H7 (cell line): ENCODE data around the gene STAM. TPM values are rescaled to one million over a fixed set of nuclear protein-coding genes. Genes with fewer than 3 reads are reported as not detected.

Experiments
- DNase-seq: peaks from one replicate; pipeline ENCODE4 v3.0.0; 2012
- H3K27me3 ChIP-seq: 2 replicates; pipeline ENCODE4 v1.6.0; 2011; ENCODE audit warnings: mild to moderate bottlenecking, low read length; ENCODE audit not compliant: control insufficient read depth, insufficient read depth
- H3K36me3 ChIP-seq: replicated peaks from 2 replicates; pipeline ENCODE4 v1.5.1; 2011; ENCODE audit warnings: low read length; ENCODE audit not compliant: control insufficient read depth, insufficient read depth
- H3K4me3 ChIP-seq: 2 replicates; pipeline ENCODE4 v1.5.1; 2011; ENCODE audit warnings: low read depth, mild to moderate bottlenecking, control low read depth, low read length, moderate library complexity; ENCODE audit not compliant: insufficient read depth
- total RNA-seq: library from RNA; depleted of rRNA; stranded (reverse); fragments of >200 nt; shearing (Covaris generic); gene quantifications from 2 replicates; pipeline ENCODE4 v1.2.3, GENCODE V29; 2014

Gene STAM
- total RNA-seq, 1 experiment from 2014 or later: 21.6 TPM

DNA sequence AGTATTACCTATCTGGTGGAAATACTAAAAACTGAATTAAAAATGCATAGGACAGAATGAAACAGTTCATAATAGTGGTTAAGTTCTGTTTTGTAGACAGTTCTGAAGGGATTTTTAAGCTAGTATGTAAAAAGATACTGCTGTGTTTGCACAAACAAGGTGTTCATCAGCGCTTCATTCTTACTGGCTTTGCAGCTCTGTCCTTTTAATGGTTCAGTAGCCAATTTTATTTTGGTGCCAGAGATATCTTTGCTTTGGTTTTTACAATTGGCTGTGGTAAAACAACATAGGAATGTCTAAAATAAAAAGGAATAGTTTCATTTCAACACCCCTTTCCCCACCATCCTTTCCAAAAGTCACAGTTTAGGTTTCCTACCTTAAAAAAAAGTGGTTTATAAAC lies 33.0 kb downstream of the STAM start:
- no peak for DNase-seq
- Histone ChIP-seq H3K4me3 (no peak overlapping the region), H3K27me3 (no peaks in the 10 kb centered on the region), H3K36me3 (no peaks in the 10 kb centered on the region)

DNA sequence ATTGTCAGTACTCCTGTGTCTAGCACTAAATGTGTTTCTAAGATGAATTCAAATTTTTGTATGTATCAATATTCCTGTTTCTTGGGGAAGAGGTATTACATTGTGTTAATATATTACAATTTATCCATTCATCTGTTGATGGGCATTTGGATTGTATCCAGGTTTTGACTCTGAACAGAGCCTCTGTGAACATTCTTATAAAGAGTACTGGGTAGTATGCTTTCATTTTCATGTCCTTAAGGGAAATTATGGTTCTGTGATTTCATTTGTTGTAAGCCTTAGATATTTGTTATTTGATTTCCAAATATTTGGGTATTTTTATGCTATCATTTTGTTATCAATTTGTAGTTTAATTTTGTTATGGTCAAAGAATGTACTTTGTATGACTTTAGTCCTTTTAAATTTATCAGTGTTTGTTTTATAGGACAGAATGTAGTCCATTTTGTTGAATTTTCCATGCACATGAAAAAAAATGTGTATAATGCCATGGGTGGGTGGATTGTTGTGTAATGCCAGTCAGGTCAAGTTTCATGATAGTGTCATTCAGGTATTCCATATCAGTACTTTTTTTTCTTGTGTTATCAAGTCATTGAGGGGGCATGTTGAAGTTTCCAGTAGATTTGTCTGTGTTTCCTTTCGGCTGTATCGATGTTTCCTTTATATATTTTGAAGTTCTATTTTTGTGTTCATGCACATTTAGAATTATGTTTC lies 38.4 kb downstream of the STAM start:
- no peak for DNase-seq
- Histone ChIP-seq H3K27me3 (no peaks in the 10 kb centered on the region), H3K4me3 (no peak overlapping the region), H3K36me3 (no peaks in the 10 kb centered on the region)

GRCh38 chr10:17683541-17683940 lies 39.6 kb downstream of the STAM start:
- DNase-seq: no peak
- Histone ChIP-seq H3K27me3 (no peaks in the 10 kb centered on the region), H3K4me3 (no peak overlapping the region)

GRCh38 chr10:17684537-17684936 lies 40.6 kb downstream of the STAM start:
- H3K27me3 ChIP-seq: no peaks in the 10 kb centered on the region

More at GRCh38 chr10:17683541-17683940, 39.6 kb downstream of the STAM start:
- no peaks in the 10 kb centered on the region for H3K36me3 ChIP-seq

GRCh38 chr10:17685233-17685840 lies 41.4 kb downstream of the STAM start:
- Histone ChIP-seq H3K36me3 (peaks cover 2% of the 10 kb centered on the region), H3K27me3 (no peaks in the 10 kb centered on the region), H3K4me3 (no peak overlapping the region)
- DNase-seq: no peak

More at GRCh38 chr10:17684537-17684936, 40.6 kb downstream of the STAM start:
- Histone ChIP-seq H3K36me3 (no peaks in the 10 kb centered on the region), H3K4me3 (no peak overlapping the region)
- no peak for DNase-seq

DNA sequence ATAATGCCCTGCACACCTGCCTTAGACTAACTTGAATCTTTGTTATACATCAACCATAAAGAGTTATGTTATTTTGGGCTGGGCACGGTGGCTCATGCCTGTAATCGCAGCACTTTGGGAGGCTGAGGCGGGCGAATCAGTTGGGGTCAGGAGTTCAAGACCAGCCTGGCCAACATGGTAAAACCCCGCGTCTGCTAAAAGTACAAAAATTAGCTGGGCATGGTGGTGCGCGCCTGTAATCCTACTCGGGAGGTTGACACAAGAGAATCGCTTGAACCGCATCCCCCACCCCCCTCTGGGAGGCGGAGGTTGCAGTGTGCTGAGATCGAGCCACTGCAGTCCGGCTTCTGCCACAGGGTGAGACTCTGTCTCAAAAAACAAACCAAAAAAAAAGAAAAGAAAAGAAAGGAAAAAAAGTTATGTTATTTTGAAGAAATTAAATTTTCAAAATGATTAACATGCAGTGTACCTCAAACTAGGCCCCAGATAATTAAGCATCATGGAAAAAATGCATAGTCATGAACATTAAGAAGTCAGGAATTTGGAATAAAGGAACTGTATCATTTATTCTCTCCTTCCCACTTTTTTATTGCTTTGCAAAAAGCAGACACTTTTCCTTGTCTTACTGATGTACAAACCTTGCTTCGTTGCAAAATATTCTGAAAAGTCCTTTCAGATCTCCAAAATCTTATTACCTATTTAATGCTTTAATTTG lies 43.3 kb downstream of the STAM start:
- Histone ChIP-seq H3K36me3 (peaks cover 2% of the 10 kb centered on the region), H3K27me3 (no peaks in the 10 kb centered on the region), H3K4me3 (no peak overlapping the region)
- no peak for DNase-seq

GRCh38 chr10:17689137-17689536 lies 45.2 kb downstream of the STAM start:
- Histone ChIP-seq H3K36me3 (peaks cover 2% of the 10 kb centered on the region), H3K4me3 (no peak overlapping the region), H3K27me3 (no peaks in the 10 kb centered on the region)
- DNase-seq: no peak

DNA sequence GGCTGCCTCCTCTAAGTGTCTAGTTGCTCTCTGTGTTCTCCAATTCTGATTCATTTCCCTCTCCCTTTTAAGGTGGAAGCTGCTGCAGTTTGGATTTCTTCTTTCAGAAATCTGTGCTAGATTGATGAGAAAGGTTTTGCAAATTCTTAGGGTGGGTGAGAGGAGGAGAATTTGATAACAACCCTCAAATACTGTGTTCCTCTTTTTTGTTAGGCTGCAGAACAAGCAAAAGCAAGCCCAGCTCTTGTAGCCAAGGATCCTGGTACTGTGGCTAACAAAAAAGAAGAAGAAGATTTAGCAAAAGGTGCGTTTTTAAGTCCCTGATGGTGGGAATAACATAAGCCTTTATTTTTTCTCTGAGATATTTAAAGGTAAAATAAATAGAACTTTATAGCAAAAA lies 49.1 kb downstream of the STAM start:
- Histone ChIP-seq H3K27me3 (no peaks in the 10 kb centered on the region), H3K36me3 (peaks cover 2% of the 10 kb centered on the region), H3K4me3 (no peak overlapping the region)
- DNase-seq: no peak

DNA sequence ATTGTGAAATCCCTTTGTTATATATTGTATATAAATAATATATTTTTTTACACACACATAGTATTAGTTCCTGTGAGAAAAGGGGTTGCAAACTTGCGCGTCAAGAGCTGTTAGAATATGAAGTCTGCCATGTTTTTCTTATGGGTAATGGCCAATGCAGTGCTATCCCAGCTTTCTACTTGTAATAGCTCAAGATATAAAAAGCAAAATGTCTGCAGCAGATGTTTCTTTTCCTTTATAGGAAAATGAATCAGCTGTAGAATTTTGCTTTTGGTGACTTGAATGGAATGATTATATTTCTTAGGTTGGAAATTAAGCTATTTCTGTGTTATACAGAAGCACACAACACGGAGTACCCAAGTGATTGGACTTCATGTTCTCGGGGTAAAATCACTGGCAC lies 54.7 kb downstream of the STAM start:
- H3K36me3 ChIP-seq: no peaks in the 10 kb centered on the region; the same call in 1 of the 2 replicates
- H3K4me3 ChIP-seq: no peak overlapping the region
- DNase-seq: no peak
- no peaks in the 10 kb centered on the region for H3K27me3 ChIP-seq

DNA sequence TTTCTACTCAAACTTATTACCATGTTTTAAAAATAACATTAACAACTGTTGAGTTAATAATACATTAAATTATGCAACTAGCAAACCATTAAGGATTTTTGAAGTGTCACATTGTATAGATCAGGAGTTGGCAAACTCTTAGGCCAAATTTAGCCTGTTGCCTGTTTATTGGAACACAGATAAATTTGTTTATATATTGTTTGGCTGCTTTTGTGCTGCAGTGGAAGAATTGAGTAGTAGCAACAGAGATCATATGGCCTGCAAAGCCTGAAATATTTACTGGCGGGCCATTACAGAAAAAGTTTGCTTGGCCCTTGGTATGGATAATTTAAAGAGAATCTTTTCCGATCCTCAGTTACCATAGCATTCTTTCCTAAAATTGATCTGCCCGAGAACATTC lies 57.4 kb downstream of the STAM start:
- Histone ChIP-seq H3K4me3 (no peak overlapping the region), H3K36me3 (peaks cover 1% of the 10 kb centered on the region; the same call in 1 of the 2 replicates), H3K27me3 (no peaks in the 10 kb centered on the region)
- no peak for DNase-seq

GRCh38 chr10:17703706-17704105 lies 59.8 kb downstream of the STAM start:
- DNase-seq: no peak
- 0 out of 2 replicates have a peak, but pooled peaks cover 1% of the 10 kb centered on the region for H3K36me3 ChIP-seq
- H3K4me3 ChIP-seq: no peak overlapping the region
- no peaks in the 10 kb centered on the region for H3K27me3 ChIP-seq

- Histone ChIP-seq H3K4me3 (no peak overlapping the region), H3K27me3 (no peaks in the 10 kb centered on the region), H3K36me3 (peaks cover 6% of the 10 kb centered on the region)
- DNase-seq: no peak
Measured at GRCh38 chr10:17708821-17709220, 64.9 kb downstream of the STAM start.

- Histone ChIP-seq H3K36me3 (peaks cover 7% of the 10 kb centered on the region), H3K27me3 (no peaks in the 10 kb centered on the region), H3K4me3 (no peak overlapping the region)
- no peak for DNase-seq
Measured at GRCh38 chr10:17709492-17709891, 65.5 kb downstream of the STAM start.

GRCh38 chr10:17710181-17710580 lies 66.2 kb downstream of the STAM start:
- DNase-seq: no peak
- Histone ChIP-seq H3K27me3 (no peaks in the 10 kb centered on the region), H3K4me3 (no peak overlapping the region), H3K36me3 (peaks cover 9% of the 10 kb centered on the region)

DNA sequence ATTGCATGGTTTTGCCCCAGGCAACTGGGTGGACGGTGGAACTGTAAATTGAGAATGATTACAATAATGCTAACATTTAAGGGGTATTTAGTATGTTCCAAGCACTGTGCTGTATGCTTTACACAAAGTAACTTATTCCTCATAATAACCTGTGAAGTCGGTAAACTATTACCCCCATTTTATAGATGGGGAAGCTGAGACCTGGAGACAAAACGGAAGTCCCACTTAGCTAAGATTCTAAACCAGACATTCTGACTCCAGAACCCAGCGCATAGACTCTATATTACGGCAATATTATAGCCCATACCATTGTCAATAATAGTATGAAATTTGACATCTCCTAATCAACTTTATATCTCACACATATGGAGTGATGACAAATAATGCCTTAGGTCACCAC lies 68.1 kb downstream of the STAM start:
- Histone ChIP-seq H3K27me3 (no peaks in the 10 kb centered on the region), H3K4me3 (no peak overlapping the region), H3K36me3 (peaks cover 8% of the 10 kb centered on the region)
- DNase-seq: no peak
